NCI-H2196 treated with DMSO at 0.1 percent for 48 hours (cell line): ENCODE measurements around the gene PURA.
"Not testable (repeated sequence)": the region's sequence is repeated elsewhere in the genome, so short reads cannot be mapped to it uniquely, and the experiment has no call there.

ENCODE experiments used
- DNase-seq: peaks from one replicate; lab custom pipeline; 2025; ENCODE audit not compliant: unreplicated experiment; lab: John Stamatoyannopoulos, UW

Gene PURA

GRCh38 chr5:140135127-140135526 is 21.2 kb downstream of the PURA start:
- no peak for DNase-seq

GRCh38 chr5:140136624-140137023 is 22.7 kb downstream of the PURA start:
- DNase-seq = no peak

DNA sequence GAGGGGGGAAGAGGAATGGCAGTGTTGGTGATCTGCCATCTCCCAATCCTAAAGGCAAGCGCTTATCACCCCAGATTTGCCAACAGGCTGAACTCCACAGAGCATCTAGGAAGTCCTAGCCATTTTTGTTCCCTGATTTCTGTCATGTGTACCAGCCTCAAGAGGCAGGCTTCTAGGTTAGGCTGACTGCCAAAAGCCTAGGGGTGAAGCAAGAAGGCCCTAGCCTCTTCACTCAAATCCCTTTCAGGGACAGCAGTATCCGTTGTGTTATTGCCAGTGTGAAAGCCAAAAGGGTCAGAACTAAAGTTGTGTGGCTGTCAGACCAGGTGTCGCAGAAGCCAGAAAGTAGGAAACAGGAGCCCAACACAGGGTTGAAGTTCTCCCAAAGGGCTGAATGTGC is 26.5 kb downstream of the PURA start:
- no peak for DNase-seq

GRCh38 chr5:140141241-140141640 is 27.3 kb downstream of the PURA start:
- DNase-seq = no peak

DNA sequence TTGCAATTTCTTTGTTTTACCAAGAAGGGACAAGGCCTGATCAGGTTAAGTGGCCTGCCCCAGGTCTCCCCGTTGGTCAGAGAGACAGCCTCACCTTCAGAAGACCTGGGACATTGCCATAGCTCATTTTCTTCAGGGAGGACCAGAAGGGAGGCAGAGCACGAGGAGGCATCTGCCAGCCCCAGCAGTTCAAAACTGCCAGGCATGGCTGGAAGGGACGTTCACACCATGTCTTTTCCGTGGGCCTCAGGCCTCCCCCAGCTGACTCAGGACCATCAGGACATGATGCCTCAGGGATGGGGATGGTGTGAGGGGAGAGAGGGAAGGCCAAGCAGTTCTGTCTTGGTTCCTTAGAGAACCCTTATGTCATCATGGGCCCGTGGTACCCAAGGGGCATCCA is 28.3 kb downstream of the PURA start:
- DNase-seq = no peak

DNA sequence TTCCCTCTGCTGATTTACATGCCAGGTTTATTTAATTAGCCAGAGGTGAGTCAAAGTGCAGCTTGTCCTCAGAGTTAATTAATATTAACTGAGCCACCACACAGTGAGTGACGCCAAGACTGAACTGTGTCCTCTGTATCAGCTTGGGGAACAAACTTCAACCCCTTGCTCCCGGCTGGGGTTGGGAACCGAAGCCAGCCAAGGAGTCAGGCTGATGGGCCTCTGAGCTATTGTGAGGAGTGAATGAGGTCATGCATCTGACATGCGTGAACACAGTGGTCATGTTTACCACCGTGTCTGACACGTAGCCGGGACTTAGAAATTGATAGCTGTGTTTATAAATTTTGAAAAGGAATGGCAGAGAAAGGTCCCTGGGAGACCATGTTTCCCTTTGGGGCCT is 28.9 kb downstream of the PURA start:
- no peak for DNase-seq

GRCh38 chr5:140143521-140144258 is 29.8 kb downstream of the PURA start:
- DNase-seq = no peak

DNA sequence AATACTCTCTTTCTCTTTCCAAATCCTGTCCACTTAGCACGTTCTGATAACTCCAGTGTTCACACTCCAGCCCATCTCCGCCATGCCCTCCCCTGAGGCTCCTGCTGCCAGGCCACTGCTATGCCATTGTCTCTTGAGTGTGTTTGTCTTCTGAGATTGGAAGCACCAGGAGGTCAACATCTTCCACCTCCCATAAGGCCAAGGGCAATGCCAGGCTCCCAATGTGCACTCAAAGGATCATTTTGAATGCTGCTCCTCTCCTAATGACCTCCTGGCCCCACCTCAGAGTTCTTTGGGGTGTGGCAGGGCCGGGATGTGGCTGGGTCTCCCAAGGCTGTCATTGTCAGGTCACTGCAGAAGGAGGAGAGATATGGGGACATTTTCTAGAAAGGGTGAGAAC is 31.3 kb downstream of the PURA start:
- DNase-seq = no peak

DNA sequence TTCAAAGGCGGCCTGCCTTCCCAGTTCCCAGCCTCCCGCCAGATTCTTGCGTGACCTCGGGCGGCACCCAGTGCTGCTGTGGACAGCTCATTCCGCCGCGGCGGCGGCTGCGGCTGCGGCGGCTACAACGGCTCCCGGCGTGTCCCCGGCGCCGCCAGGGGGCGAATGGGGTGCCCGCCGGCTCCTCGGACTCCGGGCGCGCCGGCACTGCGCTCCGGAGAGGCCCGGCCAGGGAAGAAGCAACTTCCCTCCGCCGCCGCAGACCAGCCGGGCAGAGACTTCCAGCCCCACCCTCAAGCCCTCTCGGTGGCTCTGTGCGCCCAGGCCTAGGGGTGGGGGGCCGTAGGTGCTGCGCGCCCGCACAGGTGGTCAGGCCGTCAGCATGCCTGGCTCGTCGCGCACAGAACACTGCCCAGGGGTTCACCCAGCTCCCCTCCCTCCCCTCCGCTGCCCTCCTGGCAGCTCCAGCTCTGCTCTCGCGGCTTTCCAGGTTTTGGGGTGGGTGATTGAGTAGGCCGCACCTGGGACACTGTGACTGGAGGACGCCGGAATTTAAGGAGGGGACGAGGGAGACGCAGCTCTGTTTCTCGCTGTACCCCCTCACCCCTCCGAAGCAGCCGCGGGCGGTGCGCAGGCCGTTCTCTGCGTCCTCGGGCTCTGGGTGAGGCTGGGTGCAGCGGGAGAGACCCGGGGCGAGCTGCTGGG is 32.1 kb downstream of the PURA start:
- no peak for DNase-seq

DNA sequence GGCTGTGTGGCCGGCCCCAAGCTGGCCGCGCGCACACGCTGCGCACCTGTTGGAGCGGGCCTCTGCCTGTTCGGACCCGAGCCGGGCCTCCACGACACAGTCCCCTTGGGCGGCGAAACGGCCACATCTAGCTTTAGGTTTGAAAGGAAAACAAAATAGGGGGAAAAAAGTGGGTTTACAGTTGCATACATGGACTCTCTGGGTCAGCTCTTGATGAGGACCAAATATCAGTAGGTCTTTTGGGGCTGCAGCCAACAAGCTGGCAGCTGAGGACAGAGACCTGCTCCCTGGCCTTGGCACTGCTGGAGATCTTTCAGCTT is 32.6 kb downstream of the PURA start:
- no peak for DNase-seq

DNA sequence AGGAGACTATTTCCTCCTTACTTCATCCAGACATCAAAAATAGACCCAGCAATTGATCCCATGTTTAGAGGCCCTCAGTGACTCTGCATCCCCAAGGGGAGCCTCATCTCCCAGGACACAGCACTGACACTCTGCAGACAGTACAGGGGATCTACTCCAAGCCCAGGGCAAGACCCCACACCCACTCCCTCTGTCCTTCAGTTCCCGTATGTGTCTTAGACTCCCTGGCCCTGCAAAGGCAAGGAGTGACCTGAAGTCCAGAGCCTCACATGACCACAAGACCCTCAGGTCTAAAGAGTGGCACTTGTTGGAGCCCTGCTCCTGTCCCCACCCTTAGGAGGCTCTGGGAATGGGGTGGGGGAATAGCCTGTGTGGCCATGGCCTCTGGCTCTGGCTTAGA is 33.6 kb downstream of the PURA start:
- DNase-seq = no peak

GRCh38 chr5:140148508-140148907 is 34.6 kb downstream of the PURA start:
- DNase-seq = no peak

DNA sequence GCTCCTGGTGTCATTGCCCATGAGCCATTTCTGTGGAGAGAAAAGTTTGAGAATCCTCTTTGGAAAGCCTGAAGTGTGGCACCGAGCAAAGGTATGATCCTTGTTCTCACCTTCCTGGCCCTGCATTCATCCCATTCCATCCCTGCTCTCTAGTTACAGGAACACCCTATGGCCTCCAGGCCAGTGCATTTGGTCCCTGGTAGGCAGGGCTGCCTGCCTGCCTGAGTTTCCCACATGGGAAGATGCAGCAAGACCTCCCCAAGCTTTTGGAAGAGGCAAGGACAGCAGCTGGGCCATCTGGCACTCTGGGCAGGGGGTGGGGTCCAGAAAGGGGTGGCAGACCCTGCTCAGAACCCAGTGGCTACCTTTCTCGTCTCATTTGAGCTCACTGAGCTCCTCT is 36.3 kb downstream of the PURA start:
- no peak for DNase-seq

DNA sequence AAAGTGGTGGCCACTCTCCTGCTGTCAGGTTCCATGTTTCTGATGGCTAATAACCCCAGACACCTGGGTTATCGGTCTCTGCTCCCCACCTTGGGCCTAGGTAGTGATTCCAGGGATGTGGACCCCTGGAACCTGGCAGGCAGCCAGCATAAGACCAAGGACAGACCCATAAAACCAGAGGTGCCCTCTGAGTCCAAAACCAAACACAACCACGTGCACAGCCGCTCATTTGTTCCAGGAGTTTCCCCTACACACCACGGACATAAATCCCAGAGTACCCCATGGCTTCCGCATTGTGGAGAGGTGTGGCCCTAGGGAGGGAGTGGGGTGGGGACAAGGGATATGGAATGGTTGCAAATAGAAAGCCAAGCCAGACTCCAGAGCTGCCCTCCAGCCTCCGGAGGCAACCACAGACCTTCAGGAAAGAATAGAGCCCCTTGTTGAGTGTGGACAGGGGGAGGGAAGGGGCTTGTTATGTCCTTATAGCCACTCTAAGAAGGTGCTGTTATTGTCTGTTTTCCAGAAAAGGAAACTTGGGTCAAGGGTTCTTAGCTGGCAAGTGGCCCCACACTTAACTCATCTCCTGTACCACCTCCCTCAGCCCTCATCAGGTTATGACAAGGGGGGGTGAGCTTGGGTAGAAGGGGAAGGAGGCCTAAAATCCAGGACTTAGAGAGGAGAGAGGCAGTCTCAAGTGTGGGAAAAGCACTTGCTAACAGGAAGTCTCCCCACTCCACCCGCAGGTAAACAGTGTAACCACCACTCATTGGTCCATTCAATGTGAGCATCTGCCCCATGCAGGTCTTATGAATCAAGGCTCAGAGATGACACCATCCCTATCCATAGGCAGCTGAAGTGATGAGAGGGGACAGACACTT is 37.5 kb downstream of the PURA start:
- no peak for DNase-seq

- no peak for DNase-seq
These were observed 38.4 kb downstream of the PURA start for GRCh38 chr5:140152022-140152999.

DNA sequence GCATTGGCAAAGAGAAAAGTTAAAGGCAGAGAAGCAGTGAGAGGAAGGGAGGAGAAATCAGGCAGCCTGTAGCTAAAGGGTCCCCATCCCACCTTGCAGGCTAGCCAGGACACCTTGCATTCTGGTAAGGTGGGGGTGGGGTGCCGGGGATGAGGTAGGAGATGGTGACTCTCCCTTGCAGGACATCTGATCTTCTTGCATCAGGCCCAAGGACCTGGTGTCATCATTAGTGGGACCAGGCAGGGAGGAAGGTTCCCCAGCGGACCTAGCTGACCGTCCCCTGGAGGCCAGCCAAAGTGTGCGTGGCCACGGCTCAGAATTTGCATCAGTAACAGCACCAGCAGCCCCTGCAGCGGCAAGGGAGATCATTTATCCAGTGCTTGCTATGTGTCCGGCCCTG is 39.3 kb downstream of the PURA start:
- DNase-seq = no peak

DNA sequence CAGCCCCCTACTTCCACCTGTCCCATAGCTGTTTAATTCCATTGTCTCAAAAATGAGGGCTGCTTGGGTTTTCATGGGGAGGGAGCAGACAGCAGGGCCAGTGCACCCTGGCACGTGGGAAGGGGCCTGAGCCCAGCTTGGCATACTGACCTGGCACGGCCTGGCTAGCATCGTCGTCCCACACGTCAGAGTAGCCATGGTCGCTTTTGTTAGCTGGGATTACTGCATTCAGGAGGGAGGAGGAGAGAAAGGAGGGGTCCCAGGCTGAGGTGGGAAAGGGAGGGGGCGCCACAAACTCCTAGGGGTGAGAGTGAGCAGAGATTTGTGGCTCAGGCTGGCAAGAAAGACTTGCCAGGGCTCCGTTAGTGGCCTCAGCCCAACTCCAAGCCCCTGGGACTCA is 40.0 kb downstream of the PURA start:
- no peak for DNase-seq

GRCh38 chr5:140154710-140155381 is 40.9 kb downstream of the PURA start:
- not testable (repeated sequence) for DNase-seq

DNA sequence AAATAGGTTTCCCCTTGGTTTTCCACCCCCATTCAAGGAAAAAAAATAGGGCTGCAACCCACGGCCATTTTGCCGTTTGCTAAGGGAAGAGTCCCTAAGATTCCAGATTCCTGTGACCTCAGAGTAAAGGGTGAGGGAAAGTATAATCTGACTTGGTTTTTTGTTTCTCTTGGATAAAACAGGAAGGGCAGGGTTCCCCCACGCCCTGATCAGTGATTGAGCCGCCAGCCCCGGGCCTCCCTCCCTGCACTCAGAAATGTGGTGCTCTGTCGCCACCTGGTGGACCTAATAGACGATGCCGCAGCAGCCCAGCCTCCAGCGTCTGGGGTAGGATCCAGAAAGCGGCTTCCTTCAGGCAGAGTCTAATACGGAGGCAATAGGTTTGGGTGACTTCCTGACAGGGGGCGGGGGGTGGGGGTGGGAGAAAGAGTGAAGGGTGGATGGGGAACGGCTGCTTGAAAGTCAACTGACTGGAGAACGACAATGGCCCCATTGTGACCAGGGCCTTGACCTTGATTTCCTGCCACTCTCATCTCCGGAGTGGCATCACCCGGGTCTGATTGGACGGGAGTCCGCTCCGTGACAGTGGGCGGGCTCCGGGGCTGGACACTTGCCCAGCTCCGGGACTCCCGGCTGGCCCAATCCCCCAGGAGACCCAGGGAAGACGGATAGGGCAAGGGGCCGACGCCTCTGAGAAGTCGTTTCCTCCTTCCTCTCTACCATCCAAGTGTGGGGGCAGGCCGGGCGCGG is 43.3 kb downstream of the PURA start:
- peak; percentile 69 for DNase-seq
